Endothelial cell of umbilical vein (primary cell): Measurements from ENCODE around the gene GPBP1L1. TPM values are rescaled to one million over a fixed set of nuclear protein-coding genes. Genes with fewer than 3 reads are reported as not detected.
A peak's percentile ranks its signal among the peaks of the same experiment; 100 is the strongest.

Source experiments
- BruUV-seq: library from RNA; stranded (reverse); fragments of 400-500 nt; replicated peaks from 2 replicates; lab custom pipeline; 2021; lab: Mats Ljungman, UMichigan
- CTCF ChIA-PET: fragments of 300-600, 350-600 bp; sonication (Branson Sonifier 250); formaldehyde crosslinking; loops from one replicate; lab custom pipeline; 2021; ENCODE audit warnings: antibody characterized with exemption, inconsistent platforms; lab: Charles Lee
- POLR2A ChIA-PET: fragments of 300-600, 350-600 bp; sonication (Branson Sonifier 250); formaldehyde crosslinking; loops from one replicate; lab custom pipeline; 2021; ENCODE audit warnings: antibody characterized with exemption, inconsistent platforms; lab: Charles Lee
- DNase-seq: peaks from one replicate; pipeline ENCODE4 v3.0.0-alpha.2; 2011; ENCODE audit warnings: low read depth, low spot score
- FAIRE-seq: peaks from 2 replicates; lab custom pipeline; 2011; peaks lifted over from hg19 to GRCh38; lab: Jason Lieb, UNC
- H2AFZ ChIP-seq: 2 replicates; pipeline ENCODE4 v1.6.0; 2012; ENCODE audit warnings: low read depth, low read length, control low read depth, inconsistent platforms
- H3K27ac ChIP-seq: 2 replicates; pipeline ENCODE4 v1.5.1; 2011; ENCODE audit warnings: low read depth, mild to moderate bottlenecking, control low read depth, low read length, moderate library complexity; ENCODE audit not compliant: insufficient read depth
- H3K27me3 ChIP-seq, 2 experiments: 2 replicates each; pipeline versions ENCODE4 v1.6.0 to v1.6.1; 2011; ENCODE audit warnings: low read length in 2 of 2, mixed read lengths in 1 of 2; ENCODE audit not compliant: control insufficient read depth in 2 of 2, insufficient read depth in 2 of 2
- H3K36me3 ChIP-seq, 2 experiments: 2 replicates in 1 of 2; 3 replicates in 1 of 2; pipeline ENCODE4 v1.5.1; 2011; ENCODE audit warnings: low read length in 2 of 2, mild to moderate bottlenecking in 1 of 2, moderate library complexity in 1 of 2; ENCODE audit not compliant: control insufficient read depth in 2 of 2, insufficient read depth in 2 of 2; ENCODE audit errors: extremely low read depth in 1 of 2
- H3K4me1 ChIP-seq: 3 replicates; pipeline ENCODE4 v1.5.1; 2011; ENCODE audit warnings: mild to moderate bottlenecking, low read length; ENCODE audit not compliant: control insufficient read depth, insufficient read depth; ENCODE audit errors: extremely low read depth
- H3K4me2 ChIP-seq: 2 replicates; pipeline ENCODE4 v1.6.1; 2011; ENCODE audit warnings: low read length, control low read depth, mixed read lengths; ENCODE audit not compliant: insufficient read depth
- H3K4me3 ChIP-seq, 3 experiments: fragments of 200-600 bp in 1 of 3; sonication (generic), shearing (Covaris generic) in 1 of 3; replicated peaks in 1 of 3; 2 replicates each; pipeline ENCODE4 v1.5.1; 2011 to 2016; ENCODE audit warnings: control low read depth in 3 of 3, low read length in 3 of 3, mild to moderate bottlenecking in 2 of 3, inconsistent platforms in 1 of 3, low read depth in 1 of 3, moderate library complexity in 1 of 3; ENCODE audit not compliant: insufficient read depth in 1 of 3
- H3K79me2 ChIP-seq: 2 replicates; pipeline ENCODE4 v1.6.0; 2012; ENCODE audit warnings: low read length, inconsistent platforms; ENCODE audit not compliant: control insufficient read depth, insufficient read depth
- H3K9ac ChIP-seq: replicated peaks from 2 replicates; pipeline ENCODE3; 2011; ENCODE audit warnings: low read length, control low read depth; ENCODE audit not compliant: insufficient read depth; ENCODE audit errors: extremely low read depth
- H3K9me1 ChIP-seq: replicated peaks from 3 replicates; pipeline ENCODE4 v1.6.0; 2011; ENCODE audit warnings: mild to moderate bottlenecking, low read length; ENCODE audit not compliant: control insufficient read depth, insufficient read depth; ENCODE audit errors: extremely low read depth
- H3K9me3 ChIP-seq: replicated peaks from 2 replicates; pipeline ENCODE4 v1.5.1; 2012; ENCODE audit warnings: low read length, inconsistent platforms; ENCODE audit not compliant: control insufficient read depth, insufficient read depth
- H4K20me1 ChIP-seq: replicated peaks from 2 replicates; pipeline ENCODE3; 2011; ENCODE audit warnings: mild to moderate bottlenecking, low read length; ENCODE audit not compliant: control insufficient read depth, insufficient read depth; ENCODE audit errors: extremely low read depth
- EZH2 ChIP-seq: IDR thresholded peaks from 2 replicates; pipeline ENCODE4 v1.6.1; 2012; ENCODE audit warnings: borderline replicate concordance, low read depth, mild to moderate bottlenecking, moderate library complexity, low read length, inconsistent platforms; ENCODE audit not compliant: severe bottlenecking
- MAX ChIP-seq: IDR thresholded peaks from 2 replicates; pipeline ENCODE4 v1.6.1; 2011; ENCODE audit not compliant: insufficient read depth, insufficient read length
- MYC ChIP-seq: IDR thresholded peaks from one replicate; pipeline ENCODE4 v1.6.1; 2011; ENCODE audit warnings: mild to moderate bottlenecking, low read depth, low read length
- POLR2AphosphoS5 ChIP-seq: IDR thresholded peaks from 2 replicates; pipeline ENCODE4 v1.6.1; 2012; ENCODE audit warnings: low read depth, mild to moderate bottlenecking, control low read depth, low read length, moderate library complexity; ENCODE audit not compliant: insufficient read depth
- dilution Hi-C: fragments of 300-500 bp; cut with MboI; formaldehyde crosslinking; loops from one replicate; pipeline ENCODE4 v1.15.0; 2019; ENCODE audit warnings: low sequenced_read_pairs; ENCODE audit not compliant: extremely low pct_ligation_motif_present
- intact Hi-C: fragments of 100-400 bp; cut with micrococcal nuclease; formaldehyde crosslinking; loops from one replicate; pipeline ENCODE4 v1.10.0; 2022
- polyA plus RNA-seq, 4 experiments: library from polyadenylated mRNA; depleted of rRNA in 3 of 4; stranded (reverse) in 3 of 4; unstranded in 1 of 4; fragments of >200 nt; gene quantifications; 2 replicates each; pipeline versions ENCODE4 v1.2.1 to v1.2.3, GENCODE V29; 2011 to 2012; ENCODE audit warnings: missing spikeins in 1 of 4
- small RNA-seq: library from RNA; depleted of rRNA; stranded (forward); fragments of <200 nt; gene quantifications from one replicate; pipeline ENCODE3, GENCODE V24; 2012; ENCODE audit warnings: low replicate concordance, low read depth; ENCODE audit not compliant: insufficient read depth, insufficient read length
- total RNA-seq: library from RNA; stranded (reverse); gene quantifications from 2 replicates; pipeline ENCODE4 v1.2.3, GENCODE V29; 2021

GPBP1L1 gene
- total and polyA plus RNA-seq, 2 donors (not counting 3 experiments of a cell fraction or from before 2014, with no cell fraction given) = 35.0 to 89.7 TPM

GRCh38 chr1:45583264-45583665, 103.1 kb downstream of the GPBP1L1 start:
- Histone ChIP-seq H3K36me3 (no peaks in the 10 kb centered on the region), H2AFZ (peak overlapping the region; percentile 98), H3K9me1 (no peaks in the 10 kb centered on the region), H3K4me1 (peaks cover 17% of the 10 kb centered on the region), H3K9me3 (no peaks in the 10 kb centered on the region), H3K4me3 (peak overlapping the region; percentile 62 to 81 (median 67)), H3K9ac (peak overlapping the region; percentile 99), H3K4me2 (peak overlapping the region; percentile 85), H3K27me3 (no peaks in the 10 kb centered on the region), H3K79me2 (peaks cover 36% of the 10 kb centered on the region), H4K20me1 (no peaks in the 10 kb centered on the region), H3K27ac (peak overlapping the region; percentile 78)
- TF ChIP-seq EZH2 = no peak
- no peak for TF ChIP-seq MYC
- no peak for TF ChIP-seq POLR2AphosphoS5
- TF ChIP-seq MAX = no peak
- DNase-seq (peak; percentile 99), FAIRE-seq (peak; percentile 100)
- intact Hi-C loops = loop anchor here (1.0 kb wide), 1 partner anchor 32 kb away; no protein-coding TSS in a partner anchor
- dilution Hi-C loops = no loop called here
- POLR2A ChIA-PET = interaction anchor here (0.5 to 2.1 kb wide), 8 partner anchors 9 to 188 kb away, joined by 3 to 21 read pairs (median 6); partner anchors contain the start of genes GPBP1L1 and PRDX1
- CTCF ChIA-PET = interaction anchor here (0.9 to 3.2 kb wide), 3 partner anchors 13 to 46 kb away, joined by 3 to 18 read pairs (median 6); no protein-coding TSS in a partner anchor
- BruUV-seq = TSS peak; percentile 66

Small RNA genes lying within 50 kb of the gene (small RNA-seq; reads per million reads assigned to genes)
- gene AL355480.1 (not detected), gene AL355480.2 (not detected), gene AL355480.3 (not detected), gene AL355480.4 (not detected)

Other genes starting within 250 kb of the GPBP1L1 start
- 2.1 and 2.2 TPM in 2 replicates for gene TESK2, start 195.4 kb downstream of the GPBP1L1 start, total RNA-seq
- gene TESK2, start 195.4 kb downstream of the GPBP1L1 start, polyA plus RNA-seq = 2.3 and 2.6 TPM in 2 replicates
- 2.0 and 2.6 TPM in 2 replicates for gene CCDC163, start 186.5 kb downstream of the GPBP1L1 start, total RNA-seq
- 2.3 and 2.7 TPM in 2 replicates for gene CCDC163, start 186.5 kb downstream of the GPBP1L1 start, polyA plus RNA-seq
- 6.0 and 6.9 TPM in 2 replicates for gene MMACHC, start 186.2 kb downstream of the GPBP1L1 start, total RNA-seq
- 4.6 and 4.7 TPM in 2 replicates for gene MMACHC, start 186.2 kb downstream of the GPBP1L1 start, polyA plus RNA-seq
- 681 and 685 TPM in 2 replicates for gene PRDX1, start 164.6 kb downstream of the GPBP1L1 start, total RNA-seq
- 500 and 622 TPM in 2 replicates for gene PRDX1, start 164.6 kb downstream of the GPBP1L1 start, polyA plus RNA-seq
- 166 and 172 TPM in 2 replicates for gene AKR1A1, start 135.7 kb downstream of the GPBP1L1 start, total RNA-seq
- gene AKR1A1, start 135.7 kb downstream of the GPBP1L1 start, polyA plus RNA-seq = 216 and 227 TPM in 2 replicates
- 149 and 157 TPM in 2 replicates for gene NASP, start 102.5 kb downstream of the GPBP1L1 start, total RNA-seq
- gene NASP, start 102.5 kb downstream of the GPBP1L1 start, polyA plus RNA-seq = 59.7 and 101 TPM in 2 replicates
- 3.5 and 3.6 TPM in 2 replicates for gene CCDC17, start 62.5 kb downstream of the GPBP1L1 start, total RNA-seq
- gene CCDC17, start 62.5 kb downstream of the GPBP1L1 start, polyA plus RNA-seq = 1.2 and 1.3 TPM in 2 replicates
- gene TMEM69, start 1.6 kb upstream of the GPBP1L1 start, total RNA-seq = 23.8 and 25.6 TPM in 2 replicates
- gene TMEM69, start 1.6 kb upstream of the GPBP1L1 start, polyA plus RNA-seq = 46.1 and 56.2 TPM in 2 replicates
- gene IPP, start 64.1 kb upstream of the GPBP1L1 start, total RNA-seq = 6.3 and 7.2 TPM in 2 replicates
- gene IPP, start 64.1 kb upstream of the GPBP1L1 start, polyA plus RNA-seq = 1.2 and 2.1 TPM in 2 replicates
- 33.8 and 41.2 TPM in 2 replicates for gene MAST2, start 117.1 kb upstream of the GPBP1L1 start, total RNA-seq
- gene MAST2, start 117.1 kb upstream of the GPBP1L1 start, polyA plus RNA-seq = 25.0 and 27.4 TPM in 2 replicates